Gastrocnemius medialis (tissue), 4 donors: Measurements from ENCODE around the gene ADRB2.

ENCODE experiments used
- POLR2A ChIP-seq, 2 donors: fragments of 450-650 bp; IDR thresholded peaks; one replicate each; pipeline ENCODE4 v1.6.1; 2017; ENCODE audit warnings: antibody characterized with exemption in 2 of 2, mild to moderate bottlenecking in 2 of 2, moderate library complexity in 2 of 2
- TF ChIP-seq, protein P1 (sequence below), 5 experiments: fragments of 450-650 bp in 3 of 5; fragments of 200-600 bp in 2 of 5; sonication (generic) in 2 of 5; IDR thresholded peaks in 4 of 5; conservative IDR thresholded peaks in 1 of 5; 1 replicate in 4 of 5; 2 replicates in 1 of 5; pipeline ENCODE4 v1.5.1; 2016 to 2019; ENCODE audit warnings: antibody characterized with exemption in 5 of 5, mild to moderate bottlenecking in 3 of 5, moderate library complexity in 3 of 5

DNA sequence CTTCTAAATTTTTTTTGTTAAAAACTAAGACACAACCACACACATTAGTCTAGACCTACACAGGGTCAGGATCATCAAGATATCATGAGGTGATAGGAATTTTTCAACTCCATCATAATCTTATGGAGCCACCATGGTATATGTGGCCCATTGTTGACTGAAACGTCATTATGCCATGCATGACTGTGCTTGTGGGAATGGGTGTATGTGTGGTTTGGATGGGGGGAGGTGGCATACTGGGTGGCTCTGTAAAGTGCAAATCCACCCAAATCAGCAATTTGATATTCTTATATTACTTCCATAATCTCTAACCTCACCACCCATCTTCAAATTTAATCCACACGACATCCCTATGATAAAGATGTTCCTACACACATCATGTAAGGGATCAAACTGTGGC is 21.0 kb downstream of the ADRB2 start:
- TF ChIP-seq, protein P1, sequence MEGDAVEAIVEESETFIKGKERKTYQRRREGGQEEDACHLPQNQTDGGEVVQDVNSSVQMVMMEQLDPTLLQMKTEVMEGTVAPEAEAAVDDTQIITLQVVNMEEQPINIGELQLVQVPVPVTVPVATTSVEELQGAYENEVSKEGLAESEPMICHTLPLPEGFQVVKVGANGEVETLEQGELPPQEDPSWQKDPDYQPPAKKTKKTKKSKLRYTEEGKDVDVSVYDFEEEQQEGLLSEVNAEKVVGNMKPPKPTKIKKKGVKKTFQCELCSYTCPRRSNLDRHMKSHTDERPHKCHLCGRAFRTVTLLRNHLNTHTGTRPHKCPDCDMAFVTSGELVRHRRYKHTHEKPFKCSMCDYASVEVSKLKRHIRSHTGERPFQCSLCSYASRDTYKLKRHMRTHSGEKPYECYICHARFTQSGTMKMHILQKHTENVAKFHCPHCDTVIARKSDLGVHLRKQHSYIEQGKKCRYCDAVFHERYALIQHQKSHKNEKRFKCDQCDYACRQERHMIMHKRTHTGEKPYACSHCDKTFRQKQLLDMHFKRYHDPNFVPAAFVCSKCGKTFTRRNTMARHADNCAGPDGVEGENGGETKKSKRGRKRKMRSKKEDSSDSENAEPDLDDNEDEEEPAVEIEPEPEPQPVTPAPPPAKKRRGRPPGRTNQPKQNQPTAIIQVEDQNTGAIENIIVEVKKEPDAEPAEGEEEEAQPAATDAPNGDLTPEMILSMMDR (IDR thresholded peaks at IDR 0.05 in 4 of 5, conservative IDR thresholded peaks at IDR 0.05 in 1 of 5): no peak
- TF ChIP-seq POLR2A (IDR thresholded peaks at IDR 0.05): no peak
